Brain pericyte (primary cell): ENCODE measurements around the gene HGS.
"Not testable (repeated sequence)": the region's sequence is repeated elsewhere in the genome, so short reads cannot be mapped to it uniquely, and the experiment has no call there.

Source experiments
- DNase-seq: peaks from one replicate; pipeline ENCODE4 v3.0.0-alpha.2; 2012; ENCODE audit warnings: low read depth, low spot score

The HGS gene

GRCh38 chr17:81717049-81717765 lies 33.4 kb downstream of the HGS start:
- no peak for DNase-seq

GRCh38 chr17:81717766-81718089 lies 33.9 kb downstream of the HGS start:
- DNase-seq: no peak

GRCh38 chr17:81719410-81720266 lies 35.8 kb downstream of the HGS start:
- no peak for DNase-seq

GRCh38 chr17:81720267-81721071 lies 36.7 kb downstream of the HGS start:
- no peak for DNase-seq

GRCh38 chr17:81722184-81723120 lies 38.6 kb downstream of the HGS start:
- DNase-seq: no peak

- DNase-seq: no peak
Observed at GRCh38 chr17:81723651-81724209, 39.9 kb downstream of the HGS start.

- DNase-seq: no peak
Observed at GRCh38 chr17:81725439-81725838, 41.6 kb downstream of the HGS start.

- DNase-seq: no peak
Observed at GRCh38 chr17:81726004-81726403, 42.2 kb downstream of the HGS start.

- no peak for DNase-seq
Observed at GRCh38 chr17:81727324-81728031, 43.7 kb downstream of the HGS start.

GRCh38 chr17:81733507-81734404 lies 49.9 kb downstream of the HGS start:
- no peak for DNase-seq

- no peak for DNase-seq
Observed at GRCh38 chr17:81734405-81735263, 50.8 kb downstream of the HGS start.

GRCh38 chr17:81735264-81736102 lies 51.7 kb downstream of the HGS start:
- no peak for DNase-seq

GRCh38 chr17:81737947-81738800 lies 54.4 kb downstream of the HGS start:
- DNase-seq: no peak

- DNase-seq: no peak
Observed at GRCh38 chr17:81738801-81739393, 55.1 kb downstream of the HGS start.

- DNase-seq: not testable (repeated sequence)
Observed at GRCh38 chr17:81739593-81739992, 55.8 kb downstream of the HGS start.

GRCh38 chr17:81740395-81740961 lies 56.7 kb downstream of the HGS start:
- DNase-seq: no peak
